ENCODE results near the gene LNX1. TPM values are rescaled to one million over a fixed set of nuclear protein-coding genes. Genes with fewer than 3 reads are reported as not detected.

Gene LNX1
- total and polyA plus RNA-seq, 2 donors (not counting 1 experiment from before 2014, with no cell fraction given), result 0.48 to 1.3 TPM

GRCh38 chr4:53608242-53608641 is 17.0 kb upstream of the LNX1 start:
- no peak overlapping the region for H3K9ac ChIP-seq (ENCODE audit: insufficient read depth, low read length)
- no peaks in the 10 kb centered on the region for H4K20me1 ChIP-seq (ENCODE audit: control insufficient read depth, extremely low read depth, insufficient read depth, low read length)
- H3K27me3 ChIP-seq (ENCODE audit: control insufficient read depth, insufficient read depth, low read length), result no peaks in the 10 kb centered on the region
- no peak overlapping the region for H3K4me3 ChIP-seq (replicated peaks in 1 of 4; ENCODE audit: control extremely low read depth in 1 of 4, insufficient read depth in 1 of 4, low read depth in 3 of 4, low read length in 4 of 4)
- DNase-seq (ENCODE audit: low read depth in 2 of 2), result no peak
- H3K36me3 ChIP-seq (ENCODE audit: control insufficient read depth, insufficient read depth, low read length), result no peaks in the 10 kb centered on the region
- no peaks in the 10 kb centered on the region for H3K4me1 ChIP-seq (ENCODE audit: control insufficient read depth, extremely low read depth, insufficient read depth, low read length)
- no peak overlapping the region for H2AFZ ChIP-seq (ENCODE audit: low read length)
- no peaks in the 10 kb centered on the region for H3K79me2 ChIP-seq (ENCODE audit: control insufficient read depth, insufficient read depth, low read length)
- TF ChIP-seq CTCF (conservative IDR thresholded peaks at IDR 0.05 in 1 of 2, IDR thresholded peaks at IDR 0.05 in 1 of 2; ENCODE audit: low read depth in 1 of 2, low read length in 2 of 2) (no peak), EZH2 (IDR thresholded peaks at IDR 0.05; ENCODE audit: low read length, missing control alignments) (no peak)
- no peaks in the 10 kb centered on the region for H3K9me3 ChIP-seq (ENCODE audit: control insufficient read depth, insufficient read depth, low read depth, low read length)
- H3K4me2 ChIP-seq (ENCODE audit: extremely low read depth, insufficient read depth, low read length), result no peak overlapping the region
- no peak overlapping the region for H3K27ac ChIP-seq (ENCODE audit: insufficient read depth, low read length)

GRCh38 chr4:53605783-53606182 is 14.5 kb upstream of the LNX1 start:
- Histone ChIP-seq H3K9me3 (ENCODE audit: control insufficient read depth, insufficient read depth, low read depth, low read length) (no peaks in the 10 kb centered on the region), H3K4me1 (ENCODE audit: control insufficient read depth, extremely low read depth, insufficient read depth, low read length) (no peaks in the 10 kb centered on the region), H4K20me1 (ENCODE audit: control insufficient read depth, extremely low read depth, insufficient read depth, low read length) (no peaks in the 10 kb centered on the region), H3K4me3 (replicated peaks in 1 of 4; ENCODE audit: control extremely low read depth in 1 of 4, insufficient read depth in 1 of 4, low read depth in 3 of 4, low read length in 4 of 4) (no peak overlapping the region), H3K4me2 (ENCODE audit: extremely low read depth, insufficient read depth, low read length) (no peak overlapping the region), H3K27ac (ENCODE audit: insufficient read depth, low read length) (no peak overlapping the region), H3K9ac (ENCODE audit: insufficient read depth, low read length) (no peak overlapping the region), H2AFZ (ENCODE audit: low read length) (no peak overlapping the region), H3K79me2 (ENCODE audit: control insufficient read depth, insufficient read depth, low read length) (no peaks in the 10 kb centered on the region), H3K27me3 (ENCODE audit: control insufficient read depth, insufficient read depth, low read length) (no peaks in the 10 kb centered on the region), H3K36me3 (ENCODE audit: control insufficient read depth, insufficient read depth, low read length) (no peaks in the 10 kb centered on the region)
- DNase-seq (ENCODE audit: low read depth in 2 of 2), result peak; percentile 24 to 69
- no peak for TF ChIP-seq CTCF (conservative IDR thresholded peaks at IDR 0.05 in 1 of 2, IDR thresholded peaks at IDR 0.05 in 1 of 2; ENCODE audit: low read depth in 1 of 2, low read length in 2 of 2)
- no peak for TF ChIP-seq EZH2 (IDR thresholded peaks at IDR 0.05; ENCODE audit: low read length, missing control alignments)

GRCh38 chr4:53602390-53602789 is 11.1 kb upstream of the LNX1 start:
- no peak overlapping the region for H2AFZ ChIP-seq (ENCODE audit: low read length)
- DNase-seq (ENCODE audit: low read depth in 2 of 2), result no peak
- H3K4me1 ChIP-seq (ENCODE audit: control insufficient read depth, extremely low read depth, insufficient read depth, low read length), result no peaks in the 10 kb centered on the region
- no peaks in the 10 kb centered on the region for H3K36me3 ChIP-seq (ENCODE audit: control insufficient read depth, insufficient read depth, low read length)
- no peak overlapping the region for H3K4me2 ChIP-seq (ENCODE audit: extremely low read depth, insufficient read depth, low read length)
- no peak overlapping the region for H3K9ac ChIP-seq (ENCODE audit: insufficient read depth, low read length)
- no peak overlapping the region for H3K27ac ChIP-seq (ENCODE audit: insufficient read depth, low read length)
- H3K4me3 ChIP-seq (replicated peaks in 1 of 4; ENCODE audit: control extremely low read depth in 1 of 4, insufficient read depth in 1 of 4, low read depth in 3 of 4, low read length in 4 of 4), result no peak overlapping the region
- no peaks in the 10 kb centered on the region for H3K9me3 ChIP-seq (ENCODE audit: control insufficient read depth, insufficient read depth, low read depth, low read length)
- no peaks in the 10 kb centered on the region for H3K79me2 ChIP-seq (ENCODE audit: control insufficient read depth, insufficient read depth, low read length)
- no peaks in the 10 kb centered on the region for H4K20me1 ChIP-seq (ENCODE audit: control insufficient read depth, extremely low read depth, insufficient read depth, low read length)
- no peaks in the 10 kb centered on the region for H3K27me3 ChIP-seq (ENCODE audit: control insufficient read depth, insufficient read depth, low read length)
- TF ChIP-seq EZH2 (IDR thresholded peaks at IDR 0.05; ENCODE audit: low read length, missing control alignments), result no peak

All from fibroblast of lung (primary cell).